ENCODE results near the gene DCST2. TPM values are rescaled to one million over a fixed set of nuclear protein-coding genes. Genes with fewer than 3 reads are reported as not detected.
"Not testable (repeated sequence)": the region's sequence is repeated elsewhere in the genome, so short reads cannot be mapped to it uniquely, and the experiment has no call there.

DCST2 gene
- polyA plus RNA-seq, 4 donors = 1.9 to 27.1 (median 10.6) TPM

- 71 to 74% (median 71%) methylated on average over 15 to 16 of the region's 16 CpGs for WGBS, 3 donors
- H3K27ac ChIP-seq (ENCODE audit: low read depth in 1 of 3, low read length in 2 of 3) = no peak overlapping the region
- DNase-seq (no peak), FAIRE-seq (no peak)
- peaks cover 0 to 4% (median 0%) of the 10 kb centered on the region in 3 donors for H3K36me3 ChIP-seq (ENCODE audit: control insufficient read depth in 3 of 3, insufficient read depth in 2 of 3, low read depth in 1 of 3, low read length in 3 of 3)
- H3K9me3 ChIP-seq (ENCODE audit: control insufficient read depth in 2 of 2, insufficient read depth in 1 of 2, low read depth in 1 of 2, low read length in 1 of 2) = no peaks in the 10 kb centered on the region
- H3K4me3 ChIP-seq (ENCODE audit: low read depth in 1 of 3, low read length in 3 of 3) = no peak overlapping the region
- H3K4me1 ChIP-seq (ENCODE audit: control insufficient read depth in 3 of 3, insufficient read depth in 2 of 3, low read depth in 1 of 3, low read length in 2 of 3) = peaks cover 1 to 20% (median 3%) of the 10 kb centered on the region in 3 donors
- H3K27me3 ChIP-seq (ENCODE audit: control insufficient read depth in 3 of 3, insufficient read depth in 3 of 3, low read length in 3 of 3) = no peaks in the 10 kb centered on the region
Observed at GRCh38 chr1:154998201-154998780, 35.3 kb downstream of the DCST2 start.

- FAIRE-seq = no peak
- 81 to 86% (median 84%) methylated on average over 15 of the region's 15 CpGs for WGBS, 3 donors
Observed at GRCh38 chr1:154996966-154997701, 36.4 kb downstream of the DCST2 start.

GRCh38 chr1:154995301-154995983, 38.1 kb downstream of the DCST2 start:
- H3K9me3 ChIP-seq (ENCODE audit: control insufficient read depth in 2 of 2, insufficient read depth in 1 of 2, low read depth in 1 of 2, low read length in 1 of 2); H3K27ac ChIP-seq (ENCODE audit: low read depth in 1 of 3, low read length in 2 of 3); H3K27me3 ChIP-seq (ENCODE audit: control insufficient read depth in 3 of 3, insufficient read depth in 3 of 3, low read length in 3 of 3); FAIRE-seq; H3K4me3 ChIP-seq (ENCODE audit: low read depth in 1 of 3, low read length in 3 of 3): not testable (repeated sequence)
- H3K36me3 ChIP-seq (ENCODE audit: control insufficient read depth in 3 of 3, insufficient read depth in 2 of 3, low read depth in 1 of 3, low read length in 3 of 3) = peaks cover 1 to 23% (median 4%) of the 10 kb centered on the region in 3 donors
- peaks cover 1 to 20% (median 3%) of the 10 kb centered on the region in 3 donors for H3K4me1 ChIP-seq (ENCODE audit: control insufficient read depth in 3 of 3, insufficient read depth in 2 of 3, low read depth in 1 of 3, low read length in 2 of 3)
- 49 to 63% (median 58%) methylated on average over 10 to 13 of the region's 13 CpGs for WGBS, 3 donors
- peak; percentile 75 to 76 for DNase-seq

More at GRCh38 chr1:154996966-154997701, 36.4 kb downstream of the DCST2 start:
- no peaks in the 10 kb centered on the region for H3K27me3 ChIP-seq (ENCODE audit: control insufficient read depth in 3 of 3, insufficient read depth in 3 of 3, low read length in 3 of 3)
- no peak for DNase-seq
- H3K9me3 ChIP-seq (ENCODE audit: control insufficient read depth in 2 of 2, insufficient read depth in 1 of 2, low read depth in 1 of 2, low read length in 1 of 2) = no peaks in the 10 kb centered on the region
- peaks cover 1 to 20% (median 3%) of the 10 kb centered on the region in 3 donors for H3K4me1 ChIP-seq (ENCODE audit: control insufficient read depth in 3 of 3, insufficient read depth in 2 of 3, low read depth in 1 of 3, low read length in 2 of 3)
- no peak overlapping the region for H3K4me3 ChIP-seq (ENCODE audit: low read depth in 1 of 3, low read length in 3 of 3)
- H3K27ac ChIP-seq (ENCODE audit: low read depth in 1 of 3, low read length in 2 of 3) = no peak overlapping the region
- peaks cover 0 to 13% (median 4%) of the 10 kb centered on the region in 3 donors for H3K36me3 ChIP-seq (ENCODE audit: control insufficient read depth in 3 of 3, insufficient read depth in 2 of 3, low read depth in 1 of 3, low read length in 3 of 3)

GRCh38 chr1:154994591-154994990, 39.0 kb downstream of the DCST2 start:
- WGBS, 3 donors = 48 to 53% (median 53%) methylated on average over 3 of the region's 3 CpGs
- Histone ChIP-seq H3K27ac (ENCODE audit: low read depth in 1 of 3, low read length in 2 of 3) (no peak overlapping the region), H3K27me3 (ENCODE audit: control insufficient read depth in 3 of 3, insufficient read depth in 3 of 3, low read length in 3 of 3) (no peaks in the 10 kb centered on the region), H3K4me3 (ENCODE audit: low read depth in 1 of 3, low read length in 3 of 3) (no peak overlapping the region), H3K9me3 (ENCODE audit: control insufficient read depth in 2 of 2, insufficient read depth in 1 of 2, low read depth in 1 of 2, low read length in 1 of 2) (no peaks in the 10 kb centered on the region), H3K36me3 (ENCODE audit: control insufficient read depth in 3 of 3, insufficient read depth in 2 of 3, low read depth in 1 of 3, low read length in 3 of 3) (peaks cover 5 to 31% (median 8%) of the 10 kb centered on the region in 3 donors), H3K4me1 (ENCODE audit: control insufficient read depth in 3 of 3, insufficient read depth in 2 of 3, low read depth in 1 of 3, low read length in 2 of 3) (peaks cover 0 to 14% (median 0%) of the 10 kb centered on the region in 3 donors)
- FAIRE-seq (no peak), DNase-seq (no peak)

- Histone ChIP-seq H3K4me1 (ENCODE audit: control insufficient read depth in 3 of 3, insufficient read depth in 2 of 3, low read depth in 1 of 3, low read length in 2 of 3) (peaks cover 0 to 14% (median 2%) of the 10 kb centered on the region in 3 donors), H3K4me3 (ENCODE audit: low read depth in 1 of 3, low read length in 3 of 3) (no peak overlapping the region), H3K36me3 (ENCODE audit: control insufficient read depth in 3 of 3, insufficient read depth in 2 of 3, low read depth in 1 of 3, low read length in 3 of 3) (peaks cover 5 to 35% (median 8%) of the 10 kb centered on the region in 3 donors), H3K27me3 (ENCODE audit: control insufficient read depth in 3 of 3, insufficient read depth in 3 of 3, low read length in 3 of 3) (no peaks in the 10 kb centered on the region), H3K27ac (ENCODE audit: low read depth in 1 of 3, low read length in 2 of 3) (no peak overlapping the region), H3K9me3 (ENCODE audit: control insufficient read depth in 2 of 2, insufficient read depth in 1 of 2, low read depth in 1 of 2, low read length in 1 of 2) (no peaks in the 10 kb centered on the region)
- no peak for FAIRE-seq
- DNase-seq = no peak
- 40 to 57% (median 47%) methylated on average over 1 of the region's 1 CpG for WGBS, 3 donors
Observed at GRCh38 chr1:154994269-154994587, 39.4 kb downstream of the DCST2 start.

- Histone ChIP-seq H3K9me3 (ENCODE audit: control insufficient read depth in 2 of 2, insufficient read depth in 1 of 2, low read depth in 1 of 2, low read length in 1 of 2) (no peaks in the 10 kb centered on the region), H3K36me3 (ENCODE audit: control insufficient read depth in 3 of 3, insufficient read depth in 2 of 3, low read depth in 1 of 3, low read length in 3 of 3) (peaks cover 5 to 40% (median 8%) of the 10 kb centered on the region in 3 donors), H3K4me1 (ENCODE audit: control insufficient read depth in 3 of 3, insufficient read depth in 2 of 3, low read depth in 1 of 3, low read length in 2 of 3) (peaks cover 0 to 14% (median 2%) of the 10 kb centered on the region in 3 donors), H3K27me3 (ENCODE audit: control insufficient read depth in 3 of 3, insufficient read depth in 3 of 3, low read length in 3 of 3) (no peaks in the 10 kb centered on the region), H3K27ac (ENCODE audit: low read depth in 1 of 3, low read length in 2 of 3) (no peak within 1 kb of the TSS), H3K4me3 (ENCODE audit: low read depth in 1 of 3, low read length in 3 of 3) (no peak within 1 kb of the TSS)
- no peak for FAIRE-seq
- 70 to 73% (median 71%) methylated on average over 8 of the region's 8 CpGs for WGBS, 3 donors
- DNase-seq = no peak
Observed at GRCh38 chr1:154993572-154994268, 39.9 kb downstream of the DCST2 start, which contains the start of gene LENEP. TSS of gene LENEP (plus strand) at chr1:154993586. CDS start at chr1:154993608, 22 bp downstream.

- 82 to 84% (median 82%) methylated on average over 14 of the region's 14 CpGs for WGBS, 3 donors
- Histone ChIP-seq H3K9me3 (ENCODE audit: control insufficient read depth in 2 of 2, insufficient read depth in 1 of 2, low read depth in 1 of 2, low read length in 1 of 2) (no peaks in the 10 kb centered on the region), H3K4me3 (ENCODE audit: low read depth in 1 of 3, low read length in 3 of 3) (no peak overlapping the region), H3K27me3 (ENCODE audit: control insufficient read depth in 3 of 3, insufficient read depth in 3 of 3, low read length in 3 of 3) (no peaks in the 10 kb centered on the region), H3K27ac (ENCODE audit: low read depth in 1 of 3, low read length in 2 of 3) (no peak overlapping the region), H3K4me1 (ENCODE audit: control insufficient read depth in 3 of 3, insufficient read depth in 2 of 3, low read depth in 1 of 3, low read length in 2 of 3) (peaks cover 0 to 16% (median 2%) of the 10 kb centered on the region in 3 donors), H3K36me3 (ENCODE audit: control insufficient read depth in 3 of 3, insufficient read depth in 2 of 3, low read depth in 1 of 3, low read length in 3 of 3) (peaks cover 5 to 48% (median 8%) of the 10 kb centered on the region in 3 donors)
- FAIRE-seq = no peak
- no peak for DNase-seq
Observed at GRCh38 chr1:154992721-154993571, 40.6 kb downstream of the DCST2 start.

Measured in small intestine (tissue), 7 donors.